AG09319 (cell line): ENCODE data around the gene SLC38A3.

Source experiments
- DNase-seq: peaks from one replicate; pipeline ENCODE4 v3.0.0-alpha.2; 2010; ENCODE audit warnings: low read depth; ENCODE audit errors: extremely low read depth
- TF ChIP-seq, protein P1 (sequence below): IDR thresholded peaks from 2 replicates; pipeline ENCODE4 v1.5.1; 2011; ENCODE audit warnings: low read depth, mild to moderate bottlenecking, inconsistent platforms, low read length, moderate library complexity

The SLC38A3 gene

GRCh38 chr3:50246517-50246954, 41.5 kb downstream of the SLC38A3 start:
- DNase-seq = no peak
- TF ChIP-seq, protein P1, sequence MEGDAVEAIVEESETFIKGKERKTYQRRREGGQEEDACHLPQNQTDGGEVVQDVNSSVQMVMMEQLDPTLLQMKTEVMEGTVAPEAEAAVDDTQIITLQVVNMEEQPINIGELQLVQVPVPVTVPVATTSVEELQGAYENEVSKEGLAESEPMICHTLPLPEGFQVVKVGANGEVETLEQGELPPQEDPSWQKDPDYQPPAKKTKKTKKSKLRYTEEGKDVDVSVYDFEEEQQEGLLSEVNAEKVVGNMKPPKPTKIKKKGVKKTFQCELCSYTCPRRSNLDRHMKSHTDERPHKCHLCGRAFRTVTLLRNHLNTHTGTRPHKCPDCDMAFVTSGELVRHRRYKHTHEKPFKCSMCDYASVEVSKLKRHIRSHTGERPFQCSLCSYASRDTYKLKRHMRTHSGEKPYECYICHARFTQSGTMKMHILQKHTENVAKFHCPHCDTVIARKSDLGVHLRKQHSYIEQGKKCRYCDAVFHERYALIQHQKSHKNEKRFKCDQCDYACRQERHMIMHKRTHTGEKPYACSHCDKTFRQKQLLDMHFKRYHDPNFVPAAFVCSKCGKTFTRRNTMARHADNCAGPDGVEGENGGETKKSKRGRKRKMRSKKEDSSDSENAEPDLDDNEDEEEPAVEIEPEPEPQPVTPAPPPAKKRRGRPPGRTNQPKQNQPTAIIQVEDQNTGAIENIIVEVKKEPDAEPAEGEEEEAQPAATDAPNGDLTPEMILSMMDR = no peak

DNA sequence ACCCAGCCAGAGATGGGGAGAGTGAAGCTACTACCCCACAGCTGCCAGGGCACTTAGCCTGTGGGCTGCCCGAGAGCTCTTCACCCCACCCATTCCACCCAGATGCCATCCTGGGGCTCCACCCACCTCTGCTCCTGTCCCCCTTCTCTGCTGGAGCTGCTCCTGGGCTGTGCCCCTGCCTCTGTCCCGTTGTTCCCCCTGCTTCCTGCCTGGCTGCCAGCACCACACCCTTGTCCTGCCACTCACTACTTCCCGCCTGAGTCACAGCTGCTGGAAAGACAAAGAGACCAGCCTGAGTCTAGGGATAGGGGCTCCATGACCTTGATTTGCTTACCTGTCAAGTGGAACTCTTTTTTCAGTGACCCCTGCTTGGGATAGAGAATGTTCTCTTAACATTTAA, 43.3 kb downstream of the SLC38A3 start:
- TF ChIP-seq, protein P1 = no peak
- DNase-seq = no peak

DNA sequence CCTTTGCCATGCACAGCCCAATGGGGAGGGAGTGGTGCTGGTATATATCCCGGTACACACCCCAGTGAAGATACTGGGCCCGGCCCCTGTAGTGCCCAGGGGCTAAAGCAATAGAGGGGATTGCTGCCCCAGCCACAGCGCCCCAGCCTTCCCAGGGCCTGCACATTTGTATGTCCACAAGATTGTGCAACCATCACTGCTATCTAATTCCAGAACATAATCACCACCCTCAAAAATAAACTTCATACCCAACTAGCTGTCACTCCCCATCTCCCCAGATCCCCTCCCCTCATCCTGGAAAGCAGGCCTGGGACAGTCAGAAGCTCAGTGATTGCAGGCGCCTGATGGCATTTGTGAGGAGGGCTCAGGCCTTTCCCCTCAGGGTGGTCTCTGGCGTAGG, 44.4 kb downstream of the SLC38A3 start:
- TF ChIP-seq, protein P1 = no peak
- no peak for DNase-seq

- TF ChIP-seq, protein P1 = no peak
These were observed 45.4 kb downstream of the SLC38A3 start for GRCh38 chr3:50250514-50250913.

DNA sequence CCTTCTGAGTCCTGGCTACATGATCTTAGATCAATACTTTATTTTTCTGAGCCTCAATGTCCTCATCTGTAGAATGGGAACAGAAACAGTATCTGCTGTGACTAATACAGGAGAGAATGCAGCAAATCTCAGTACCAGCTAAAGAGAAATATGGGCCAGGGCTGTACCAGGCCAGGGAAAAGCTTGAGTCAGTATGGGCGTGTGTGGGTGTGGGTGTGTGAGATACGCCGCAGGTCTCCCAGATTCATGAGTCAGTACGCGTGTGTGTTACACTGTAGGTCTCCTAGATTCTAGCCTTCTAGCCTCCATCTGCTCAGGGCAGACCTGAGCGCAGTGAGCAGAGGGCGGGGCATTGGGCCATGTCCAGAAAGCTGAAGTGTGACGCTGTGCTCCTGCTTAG, 46.1 kb downstream of the SLC38A3 start:
- DNase-seq = no peak

More at GRCh38 chr3:50250514-50250913, 45.4 kb downstream of the SLC38A3 start:
- no peak for DNase-seq

DNA sequence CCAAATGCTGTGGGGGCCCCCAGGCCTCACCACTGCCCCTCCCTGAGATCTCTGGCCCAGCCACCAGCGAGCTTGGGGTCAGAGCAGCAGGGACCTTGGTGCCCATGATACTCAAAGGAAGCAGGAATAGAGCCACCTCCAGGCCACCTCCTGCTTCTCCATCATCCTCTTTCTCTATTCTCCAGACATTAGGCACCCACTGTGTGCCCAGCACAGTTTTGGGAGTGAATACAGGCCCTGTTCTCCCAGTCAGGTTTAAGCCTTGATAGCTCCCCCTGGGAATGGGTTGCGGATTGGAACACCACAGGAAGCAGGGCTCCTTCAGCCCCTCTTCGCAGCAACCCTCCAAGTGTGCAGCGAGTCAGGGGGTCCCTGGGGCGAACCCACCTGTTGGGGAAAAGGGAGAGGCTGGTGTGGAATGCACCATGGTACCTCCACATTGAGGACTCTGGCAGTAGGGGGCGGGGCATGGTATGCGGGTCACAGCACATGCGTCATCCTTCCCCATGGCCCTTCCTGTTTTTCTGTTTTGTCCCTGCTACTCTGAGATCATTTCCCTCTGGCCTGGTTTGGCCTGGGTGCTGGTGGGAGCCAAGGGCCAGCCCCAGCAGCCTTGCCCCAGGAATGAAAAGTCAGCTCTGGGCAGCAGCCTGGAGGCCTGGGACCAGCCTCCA, 49.6 kb downstream of the SLC38A3 start:
- TF ChIP-seq, protein P1 = no peak
- DNase-seq = no peak

More for the DNA sequence above, 46.1 kb downstream of the SLC38A3 start:
- TF ChIP-seq, protein P1 = no peak

GRCh38 chr3:50255251-50255615, 50.2 kb downstream of the SLC38A3 start:
- TF ChIP-seq, protein P1 = no peak

More at GRCh38 chr3:50255251-50255615, 50.2 kb downstream of the SLC38A3 start:
- no peak for DNase-seq
